OCI-M2 (cell line): ENCODE data around the gene SERINC3.

Experiments
- DNase-seq: peaks from one replicate; lab custom pipeline; 2025; ENCODE audit not compliant: unreplicated experiment; lab: John Stamatoyannopoulos, UW

The SERINC3 gene

DNA sequence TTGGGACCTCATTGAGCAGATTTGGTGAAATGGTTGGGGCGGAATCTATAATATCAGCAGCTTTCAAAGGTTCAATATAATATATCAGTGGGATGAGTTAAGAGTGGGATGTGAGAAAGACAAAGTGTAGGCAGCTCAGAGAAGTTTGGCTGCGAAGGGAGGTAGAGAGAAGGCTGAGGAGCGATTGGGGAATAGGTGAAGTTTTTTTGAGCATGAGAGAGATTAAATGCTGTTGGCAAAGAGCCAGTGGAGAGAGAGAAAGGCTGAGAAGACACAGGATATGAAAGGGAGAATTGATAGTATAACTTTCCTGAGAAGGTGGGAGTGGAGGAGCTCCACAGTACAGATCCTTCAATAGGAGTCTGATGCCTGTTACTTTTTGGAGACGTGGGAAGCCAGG is 12.1 kb upstream of the SERINC3 start:
- DNase-seq = no peak

DNA sequence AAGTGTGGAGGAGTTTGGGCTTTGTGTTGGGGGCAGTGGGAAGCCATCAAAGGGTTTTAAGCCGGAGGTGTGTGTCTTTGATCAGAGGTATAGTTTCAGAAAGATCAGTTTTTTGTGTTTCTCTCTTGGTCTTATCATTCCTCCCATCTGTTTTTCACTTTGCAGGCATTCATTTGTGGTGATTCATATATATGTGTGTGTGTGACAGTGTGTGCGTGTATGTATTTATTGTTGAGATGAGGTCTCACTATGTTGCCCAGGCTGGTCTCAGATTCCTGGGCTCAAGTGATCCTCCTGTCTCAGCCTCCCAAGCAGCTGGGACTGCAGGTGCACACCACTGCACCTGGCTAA is 11.1 kb upstream of the SERINC3 start:
- DNase-seq = no peak

DNA sequence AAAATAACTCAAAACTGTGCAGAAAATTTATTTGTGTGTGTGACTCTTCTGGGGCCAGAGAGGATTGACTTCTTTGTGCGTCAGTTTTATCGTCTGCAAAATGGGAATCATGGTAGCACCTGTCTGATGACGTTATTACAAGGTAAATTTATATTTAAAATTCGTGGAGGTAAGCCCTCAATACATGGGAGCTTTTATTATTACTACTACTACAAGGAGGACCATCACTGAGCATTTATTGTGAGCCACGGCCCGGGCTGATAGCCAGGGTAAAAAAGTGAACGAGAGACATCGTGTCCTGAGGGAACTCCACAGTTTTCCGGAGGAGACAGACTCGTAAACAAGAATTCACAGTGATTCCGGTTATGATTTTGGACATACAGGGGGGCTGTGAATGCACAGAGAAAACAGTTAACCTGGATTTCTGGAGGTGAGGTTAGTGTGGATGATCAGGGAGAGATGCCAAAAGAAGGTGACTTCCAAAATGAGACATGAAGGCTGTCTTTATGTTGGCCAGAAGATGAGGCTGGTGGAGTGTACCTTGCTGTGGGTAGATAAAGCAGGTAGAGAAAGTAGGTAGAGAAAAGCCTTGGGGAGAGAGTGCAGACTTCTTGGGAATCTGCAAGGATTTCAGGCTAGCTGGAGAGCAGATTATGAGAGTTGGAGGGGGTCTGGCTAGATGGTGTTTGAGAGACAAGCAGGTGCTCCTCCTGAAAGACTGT is 10.6 kb upstream of the SERINC3 start:
- no peak for DNase-seq

DNA sequence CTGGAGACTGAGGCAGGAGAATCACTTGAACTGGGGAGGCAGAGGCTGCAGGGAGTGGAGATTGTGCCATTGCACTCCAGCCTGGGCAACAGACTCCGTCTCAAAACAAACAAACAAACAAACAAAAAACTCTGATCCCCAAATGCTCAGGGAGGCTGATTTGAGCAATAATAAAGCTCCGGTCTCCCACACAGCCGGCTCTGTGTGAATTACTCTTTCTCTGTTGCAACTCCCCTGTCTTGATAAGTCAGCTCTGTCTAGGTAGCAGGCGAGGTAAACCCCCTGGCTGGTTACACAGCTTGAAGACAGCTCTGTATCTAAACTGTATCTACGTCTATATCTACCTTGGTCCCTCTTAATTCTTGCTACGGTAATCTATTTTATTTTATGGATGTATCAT is 6.4 kb upstream of the SERINC3 start:
- no peak for DNase-seq

DNA sequence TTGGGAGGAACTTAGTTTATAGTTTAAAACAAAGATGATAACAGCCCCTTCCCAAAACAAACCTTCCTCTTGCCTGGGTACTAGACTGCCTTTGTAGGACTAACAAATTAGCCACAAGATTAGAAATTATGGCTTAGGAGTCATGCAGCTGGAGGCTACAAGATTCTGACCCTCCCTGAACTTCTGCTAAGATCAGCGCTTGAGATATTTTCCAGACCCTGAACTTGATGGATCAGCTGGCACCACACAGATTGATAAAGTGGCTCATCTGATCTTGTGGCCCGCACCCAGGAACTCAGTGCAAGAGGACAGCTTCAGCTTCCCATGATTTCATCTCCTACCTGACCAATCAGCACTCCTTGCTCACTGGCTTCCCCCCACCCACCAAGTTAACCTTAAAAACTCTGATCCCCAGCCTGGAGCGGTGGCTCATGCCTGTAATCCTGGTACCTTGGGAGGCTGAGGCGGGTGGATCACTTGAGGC is 5.9 kb upstream of the SERINC3 start:
- DNase-seq = no peak

DNA sequence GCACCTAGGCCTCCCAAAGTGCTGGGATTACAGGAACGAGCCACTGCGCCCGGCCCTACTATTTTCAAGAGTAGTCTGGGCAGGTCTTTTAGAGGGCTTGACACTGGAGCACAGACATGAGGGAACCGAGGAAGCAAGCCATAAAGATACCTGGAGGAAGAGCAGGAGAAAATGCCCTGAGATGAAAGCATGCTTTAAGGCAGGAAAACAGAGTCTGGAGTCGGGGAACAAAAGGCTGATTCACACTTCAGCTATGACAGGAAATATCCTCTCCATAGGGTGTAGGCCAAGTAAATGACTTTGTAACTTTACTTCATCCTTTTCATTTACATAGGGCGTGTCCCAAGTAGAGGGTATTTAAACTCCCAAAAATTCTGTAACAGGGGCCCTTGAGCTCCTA is 4.3 kb upstream of the SERINC3 start:
- DNase-seq = no peak

DNA sequence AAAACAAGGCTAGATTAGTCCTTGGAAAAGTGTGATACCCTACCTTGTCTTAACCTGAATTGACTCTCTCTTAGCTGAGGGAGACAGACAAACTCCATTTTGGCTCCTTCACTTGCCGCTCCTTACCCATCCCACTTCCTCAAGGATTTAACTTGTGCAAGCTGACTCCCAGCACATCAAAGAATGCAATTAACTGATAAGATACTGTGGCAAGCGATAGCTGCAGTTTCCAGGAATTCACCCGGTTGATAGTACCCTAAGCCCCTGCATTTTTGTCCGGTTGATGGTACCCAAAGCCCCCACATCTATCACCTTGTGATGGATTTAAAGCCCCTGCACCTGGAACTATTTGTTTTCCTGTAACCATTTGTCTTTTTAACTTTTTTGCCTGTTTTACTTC is 1.9 kb upstream of the SERINC3 start:
- no peak for DNase-seq

DNA sequence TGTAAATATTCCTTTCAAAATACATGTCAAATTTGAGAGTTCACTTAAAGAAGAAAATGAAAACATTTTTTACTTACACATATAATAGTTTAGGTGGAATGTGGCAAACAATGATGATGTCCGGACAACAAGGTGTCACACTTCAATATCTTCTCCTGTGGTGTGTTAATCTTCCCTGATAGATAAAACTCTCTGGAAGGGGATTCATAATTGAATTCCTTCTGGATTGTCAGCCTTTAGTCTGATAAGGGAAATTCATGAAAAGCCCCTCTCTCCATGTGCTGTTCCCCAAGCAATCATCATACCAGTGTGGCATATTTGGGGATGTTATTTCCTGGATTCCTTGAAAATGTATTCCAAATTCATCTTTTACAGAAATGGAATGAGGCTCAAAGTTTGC is 971 bp upstream of the SERINC3 start:
- no peak for DNase-seq

DNA sequence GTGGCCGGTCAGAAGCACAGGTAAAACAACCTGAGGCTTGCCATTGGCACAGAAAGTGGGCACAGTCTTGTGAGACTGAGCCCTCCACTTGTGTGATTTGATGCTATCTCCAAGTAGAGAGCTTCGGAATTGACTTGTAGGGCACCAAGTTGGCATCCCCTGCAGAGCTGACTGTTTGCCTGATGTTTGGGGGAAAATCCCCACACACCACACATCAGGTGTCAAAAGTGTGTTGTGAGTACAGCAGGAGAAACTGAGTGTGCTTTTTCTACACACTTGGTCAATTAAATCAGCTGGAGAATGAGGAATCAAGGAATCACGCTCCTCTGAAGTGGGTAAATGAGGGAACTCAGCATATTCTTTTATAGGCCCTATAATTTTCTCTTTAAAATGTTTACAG is 989 bp downstream of the SERINC3 start:
- DNase-seq = no peak

DNA sequence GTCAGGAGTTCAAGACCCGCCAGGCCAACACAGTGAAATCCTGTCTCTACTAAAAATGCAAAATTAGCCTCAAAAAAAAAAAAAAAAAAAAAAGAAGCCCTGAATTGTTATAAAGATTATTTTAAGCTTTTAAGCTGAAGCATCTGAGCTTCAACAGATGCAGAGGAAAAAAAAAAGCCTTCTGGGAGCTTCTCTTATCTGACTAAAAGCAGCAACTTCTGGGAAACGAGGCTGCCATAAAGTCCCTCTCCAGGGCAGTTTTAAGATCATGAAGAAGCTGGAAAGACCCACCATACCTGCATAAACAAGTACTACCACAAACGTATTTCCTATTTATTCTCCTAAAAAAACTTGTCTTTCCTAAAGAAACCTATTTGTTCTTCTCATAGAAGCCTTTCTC is 3.6 kb downstream of the SERINC3 start:
- DNase-seq = no peak

DNA sequence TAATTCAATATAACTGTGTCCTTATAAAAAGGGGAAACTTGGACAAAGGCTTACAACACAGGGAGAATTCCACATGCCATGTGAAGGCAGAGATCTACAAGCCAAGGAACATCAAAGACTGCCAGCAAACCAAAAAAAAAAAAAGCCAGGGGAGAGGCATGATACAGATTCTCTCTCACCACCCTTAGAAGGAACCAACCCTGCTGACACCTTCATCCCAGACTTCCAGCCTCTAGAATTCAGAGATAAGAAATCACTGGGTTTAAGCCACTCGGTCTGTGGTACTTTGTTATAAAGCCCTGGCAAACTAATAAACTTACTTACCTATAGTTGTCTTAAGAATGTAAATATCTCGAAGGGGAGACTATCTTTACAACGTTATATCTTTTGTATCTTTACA is 4.4 kb downstream of the SERINC3 start:
- DNase-seq = no peak

DNA sequence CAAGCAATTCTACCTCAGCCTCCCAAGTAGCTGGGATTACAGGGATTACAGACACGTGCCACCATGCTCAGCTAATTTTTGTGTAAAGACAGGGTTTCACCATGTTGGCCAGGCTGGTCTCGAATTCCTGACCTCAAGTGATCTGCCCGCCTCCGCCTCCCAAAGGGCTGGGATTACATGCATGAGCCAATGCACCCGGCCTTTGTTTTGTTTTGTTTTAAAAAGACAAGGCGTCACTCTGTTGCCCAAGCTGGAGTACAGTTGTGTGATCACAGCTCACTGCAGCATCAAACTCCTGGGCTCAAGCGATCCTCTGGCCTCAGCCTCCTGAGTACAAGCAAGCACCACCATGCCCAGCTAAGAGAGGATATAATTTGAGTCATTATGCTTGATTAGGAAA is 5.4 kb downstream of the SERINC3 start:
- DNase-seq = no peak

DNA sequence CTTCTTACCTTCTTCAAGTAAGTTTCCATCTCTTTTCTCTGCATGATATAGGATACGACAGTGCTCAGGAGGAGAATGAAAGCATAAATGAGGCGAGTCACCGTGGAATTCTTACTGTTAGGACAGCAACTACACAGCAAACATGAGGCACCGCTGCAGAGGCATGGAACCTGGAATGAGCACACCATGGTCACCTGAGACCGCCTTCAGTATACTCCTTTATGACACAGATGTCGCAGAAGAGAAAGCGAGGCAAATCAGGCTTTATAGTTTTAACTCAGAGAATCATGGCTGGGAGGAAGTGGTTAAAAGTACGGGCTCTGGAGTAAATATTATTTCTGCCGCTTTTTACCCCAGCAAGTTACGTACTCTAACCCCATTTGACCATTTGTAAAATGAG is 8.0 kb downstream of the SERINC3 start:
- no peak for DNase-seq

DNA sequence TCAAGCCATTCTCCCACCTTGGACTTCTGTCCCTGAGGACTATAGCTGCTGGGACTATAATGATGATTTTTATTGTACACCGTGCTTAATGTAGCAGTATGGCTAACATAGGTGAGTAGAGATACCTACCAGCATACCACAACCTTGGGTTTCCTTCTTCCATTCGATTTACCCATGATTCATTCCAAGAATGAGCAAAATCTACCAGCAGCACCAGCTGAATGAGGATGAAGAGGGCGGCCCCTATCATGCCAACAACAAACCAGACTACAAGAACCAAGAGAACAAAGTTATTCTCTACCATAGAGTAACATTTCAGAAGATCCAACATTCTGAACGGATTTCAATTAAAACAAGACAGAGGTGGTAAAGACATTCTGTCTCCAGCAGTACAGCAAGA is 12.1 kb downstream of the SERINC3 start:
- DNase-seq = no peak

DNA sequence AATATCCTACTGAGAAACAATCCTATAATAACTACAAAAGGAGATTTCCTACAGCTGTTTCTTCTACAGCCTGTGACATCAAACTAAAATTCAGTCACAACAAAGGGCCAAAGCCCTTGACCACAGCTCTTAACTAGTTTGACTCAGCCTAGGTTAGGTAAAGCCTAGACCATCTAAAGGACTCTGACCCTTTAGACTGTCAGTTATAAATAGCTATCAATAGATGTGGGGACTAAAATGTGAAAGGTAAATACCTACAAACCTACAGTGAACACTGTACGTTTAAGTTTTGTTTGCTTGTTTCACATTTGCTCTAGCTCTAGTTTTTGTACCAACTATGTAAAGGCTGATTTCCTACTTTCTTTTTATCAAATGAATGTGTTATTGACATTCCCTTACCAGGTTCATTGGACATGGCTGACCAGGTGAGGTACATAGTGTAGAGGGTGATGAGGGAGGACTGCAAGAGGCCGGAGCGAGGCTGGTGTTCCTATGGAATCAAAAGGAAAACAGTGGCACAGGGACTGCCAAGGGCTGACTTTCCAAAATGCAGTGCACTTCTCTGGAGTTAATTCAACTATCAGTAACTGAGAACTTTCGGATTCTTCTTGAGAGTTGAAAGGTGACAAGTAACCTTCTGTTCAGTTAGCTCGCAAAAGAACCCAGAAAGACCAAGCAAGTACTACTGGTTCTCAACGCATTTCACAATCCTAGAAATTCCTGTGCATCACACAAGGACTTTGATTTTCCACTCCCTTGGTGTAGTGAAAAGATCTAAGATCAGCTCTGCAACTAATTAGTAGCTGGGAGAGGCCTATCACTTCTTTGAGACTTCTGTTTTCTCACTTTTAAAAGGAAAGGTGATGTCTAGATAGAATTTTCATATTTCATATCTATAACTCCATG is 17.2 kb downstream of the SERINC3 start:
- no peak for DNase-seq

DNA sequence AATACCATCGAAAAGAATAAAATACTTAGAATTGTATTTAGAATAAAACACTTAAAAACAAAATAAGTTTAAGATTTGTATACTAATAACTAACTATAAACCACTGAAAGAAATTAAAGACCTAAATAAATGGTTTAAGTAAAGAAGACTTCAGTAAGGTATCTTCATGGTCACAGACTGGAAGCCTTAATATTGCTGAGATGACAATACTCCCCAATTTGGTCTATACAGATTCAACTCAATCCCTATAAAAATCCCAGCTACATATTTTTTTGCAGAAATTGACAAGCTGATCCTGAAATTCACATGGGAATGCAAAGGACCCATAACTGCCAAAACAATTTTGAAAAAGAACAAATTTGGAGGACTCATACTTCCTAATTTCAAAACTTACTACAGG is 18.9 kb downstream of the SERINC3 start:
- DNase-seq = no peak

DNA sequence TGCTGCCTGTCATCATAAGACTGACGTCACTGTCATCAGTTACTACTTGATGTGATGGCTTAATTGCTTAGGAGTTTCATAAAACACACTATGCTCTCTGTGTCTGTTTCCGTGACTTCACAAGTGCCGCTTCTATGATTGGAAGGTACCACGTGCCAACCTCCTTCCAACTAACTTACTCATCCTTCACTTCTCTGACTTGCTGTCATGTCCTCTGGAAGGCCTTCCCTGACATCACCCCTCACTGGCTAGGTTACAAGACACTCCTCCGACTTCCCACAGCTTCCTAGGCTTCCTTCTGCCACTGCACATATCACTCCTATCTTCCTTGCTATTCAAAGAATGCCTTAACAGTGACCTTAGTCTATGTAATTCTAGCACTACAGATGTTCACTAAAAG is 20.4 kb downstream of the SERINC3 start:
- no peak for DNase-seq

DNA sequence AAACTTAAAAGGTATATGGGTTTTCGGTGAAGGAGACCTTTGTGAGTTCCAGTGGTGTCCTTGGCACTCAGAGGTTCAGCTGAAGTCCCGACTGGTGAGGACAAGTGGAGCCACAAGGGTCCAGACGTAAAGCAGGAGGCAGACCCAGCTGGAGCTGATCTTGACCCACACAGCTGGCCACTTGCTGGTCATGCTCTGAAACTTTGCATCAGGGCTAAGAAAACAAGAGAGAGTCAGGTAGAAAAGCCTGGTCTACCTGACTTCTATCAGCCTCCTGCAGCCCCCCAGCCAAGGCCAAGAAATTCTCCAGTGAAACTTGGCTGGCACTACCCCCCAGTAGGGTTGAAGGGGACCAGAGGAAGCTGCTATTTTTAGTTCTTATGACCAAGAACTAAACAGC is 21.6 kb downstream of the SERINC3 start:
- DNase-seq = no peak

DNA sequence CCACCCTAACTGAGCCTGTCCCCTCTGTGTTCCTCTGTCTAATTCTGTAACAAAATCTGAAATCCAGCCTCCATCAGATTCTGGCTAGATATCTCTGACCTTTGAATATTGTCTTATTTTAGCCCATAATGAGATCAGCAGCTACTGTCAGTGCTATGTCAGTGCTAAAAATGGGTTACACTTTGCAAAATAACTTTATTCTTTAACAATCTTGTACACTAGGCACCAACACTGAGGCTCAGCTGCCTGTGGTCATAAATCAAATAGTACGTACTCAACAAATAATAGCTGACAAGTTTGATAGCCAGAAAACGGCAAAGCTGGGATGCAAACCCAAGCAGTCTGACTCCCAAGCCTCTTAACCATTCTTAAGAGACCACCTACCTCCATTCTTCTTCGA is 24.1 kb downstream of the SERINC3 start:
- no peak for DNase-seq

DNA sequence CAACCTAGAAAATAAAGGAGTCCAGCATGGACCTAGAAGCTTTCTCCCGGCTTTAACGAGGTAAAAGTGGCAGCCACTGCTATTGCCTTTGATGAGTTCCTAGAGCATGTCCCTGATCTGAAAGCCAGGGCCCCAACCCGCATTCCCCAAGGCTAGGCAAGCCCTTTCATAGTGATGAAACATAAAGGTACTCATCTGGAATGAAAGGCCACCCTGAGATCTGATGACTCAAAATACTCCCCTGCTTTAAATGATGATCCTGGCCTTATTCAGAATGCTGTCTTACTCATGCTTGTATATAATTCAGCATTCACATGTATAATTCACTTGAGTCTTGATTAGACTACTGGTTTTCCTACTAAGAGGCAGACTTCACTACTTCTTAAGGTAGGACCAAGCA is 24.9 kb downstream of the SERINC3 start:
- DNase-seq = no peak

DNA sequence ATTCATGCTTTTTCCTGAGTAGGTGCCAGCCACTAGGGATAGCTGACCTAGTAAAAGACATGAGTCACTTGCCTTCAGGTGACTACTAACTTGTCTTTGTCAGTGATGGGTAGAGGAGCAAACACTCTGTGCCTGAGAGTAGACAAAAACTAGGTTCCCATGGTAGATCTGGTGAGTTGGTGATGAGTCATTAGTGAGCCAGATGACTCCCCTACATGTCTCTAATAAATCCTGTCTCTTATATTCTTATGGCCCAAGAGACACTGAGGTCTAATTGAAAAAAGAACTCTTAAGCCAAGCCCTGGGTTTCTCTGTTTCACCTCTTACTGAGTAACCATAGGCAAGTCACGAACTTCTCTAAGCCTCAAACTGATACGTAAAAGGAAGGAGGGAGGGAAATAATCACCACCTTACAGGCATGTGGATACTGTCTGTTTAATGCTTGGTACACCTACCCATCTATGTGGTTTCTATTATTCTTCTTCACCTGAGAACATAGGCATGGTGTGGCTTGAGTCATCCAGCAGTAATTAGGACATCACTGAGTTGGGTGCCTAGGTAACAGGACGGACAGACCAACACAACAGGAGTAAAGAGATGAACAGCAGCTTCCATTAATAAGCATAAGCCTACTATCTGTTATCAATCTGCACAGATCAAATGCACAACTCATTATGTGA is 25.9 kb downstream of the SERINC3 start:
- DNase-seq = no peak

DNA sequence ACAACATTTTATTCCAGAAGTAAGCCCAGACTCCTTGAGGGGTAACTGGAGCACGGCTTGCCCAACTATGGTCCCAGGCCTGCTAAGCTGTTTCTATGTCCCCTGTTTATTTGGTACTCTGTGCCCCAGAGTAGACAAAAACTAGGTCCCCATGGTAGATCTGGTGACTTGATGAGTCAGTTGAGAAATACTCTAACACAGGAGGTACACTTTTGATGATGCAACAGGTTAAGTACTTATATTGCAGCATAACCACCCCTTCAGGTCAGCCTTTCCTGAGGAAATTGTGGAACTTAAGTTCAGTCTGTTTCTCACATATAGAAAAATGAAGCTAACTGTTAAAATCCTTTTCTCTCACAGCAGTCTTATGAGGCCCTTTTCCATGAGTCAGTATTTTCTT is 26.6 kb downstream of the SERINC3 start:
- DNase-seq = no peak
